HG03196 (cell line): ENCODE results near the gene GALNT14.

Experiments used
- ATAC-seq: cut with Tn5 transposase; IDR thresholded peaks from one replicate; pipeline ENCODE4 v1.9.1; 2021; ENCODE audit not compliant: unreplicated experiment

GALNT14 gene

GRCh38 chr2:31088504-31089195 is 49.6 kb downstream of the GALNT14 start:
- no peak for ATAC-seq

DNA sequence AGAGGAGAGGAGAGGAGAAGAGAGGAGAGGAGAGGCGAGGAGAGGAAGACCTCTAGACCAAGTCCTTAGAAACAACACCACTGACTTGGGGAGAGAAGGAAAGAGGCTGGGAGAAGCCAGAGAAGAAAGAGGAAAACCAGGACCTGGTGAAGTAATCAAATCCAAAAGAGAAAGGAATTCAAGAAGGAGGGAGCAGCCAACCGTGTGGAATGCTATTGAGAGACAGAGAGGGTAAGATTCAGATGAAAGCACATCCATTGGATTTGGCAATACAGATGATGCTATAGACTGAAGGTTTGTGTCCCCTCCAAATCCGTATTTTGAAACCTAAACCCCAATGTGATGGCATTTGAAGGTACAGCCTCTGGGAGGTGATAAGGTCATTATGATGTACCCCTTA is 50.7 kb downstream of the GALNT14 start:
- ATAC-seq = no peak

DNA sequence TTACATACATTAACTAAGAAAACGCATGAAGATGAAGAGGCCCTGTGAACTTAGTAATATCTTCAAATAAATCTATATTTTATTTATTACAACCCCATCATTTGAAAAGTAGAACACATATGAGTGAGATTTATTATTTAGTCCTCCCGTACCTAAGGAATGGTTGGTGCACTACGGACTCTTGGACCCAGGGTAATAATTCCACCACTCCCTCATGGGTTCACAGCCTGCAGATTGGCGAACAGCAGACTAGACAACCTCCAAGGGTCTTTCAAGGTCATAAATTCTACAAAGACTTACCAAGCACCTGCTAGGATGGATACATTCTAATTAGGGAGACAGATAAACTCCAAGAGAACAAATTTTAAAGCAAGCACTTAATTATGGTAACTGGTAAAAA is 51.6 kb downstream of the GALNT14 start:
- no peak for ATAC-seq

GRCh38 chr2:31083234-31083993 is 54.8 kb downstream of the GALNT14 start:
- no peak for ATAC-seq

- no peak for ATAC-seq
Measured at GRCh38 chr2:31082002-31082401, 56.2 kb downstream of the GALNT14 start.

DNA sequence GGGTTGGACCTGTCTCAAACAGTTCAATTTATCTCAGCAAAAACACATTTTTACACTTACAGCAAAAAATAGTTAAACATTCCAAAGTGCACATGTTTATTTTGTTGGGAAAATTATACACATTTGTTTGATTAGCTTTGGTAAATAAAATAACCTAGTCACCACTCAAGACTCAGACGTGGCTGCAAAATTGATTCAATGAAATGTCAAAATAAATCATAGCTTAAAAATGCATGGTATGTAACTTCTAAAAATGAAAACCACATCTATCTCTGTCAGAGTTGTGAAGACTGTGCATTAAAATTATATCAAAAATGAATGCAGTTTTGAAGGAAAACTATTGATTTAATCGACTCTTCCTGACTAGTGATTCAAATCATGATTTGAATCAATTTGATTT is 56.7 kb downstream of the GALNT14 start:
- no peak for ATAC-seq

- no peak for ATAC-seq
Measured at GRCh38 chr2:31080361-31080760, 57.9 kb downstream of the GALNT14 start.

DNA sequence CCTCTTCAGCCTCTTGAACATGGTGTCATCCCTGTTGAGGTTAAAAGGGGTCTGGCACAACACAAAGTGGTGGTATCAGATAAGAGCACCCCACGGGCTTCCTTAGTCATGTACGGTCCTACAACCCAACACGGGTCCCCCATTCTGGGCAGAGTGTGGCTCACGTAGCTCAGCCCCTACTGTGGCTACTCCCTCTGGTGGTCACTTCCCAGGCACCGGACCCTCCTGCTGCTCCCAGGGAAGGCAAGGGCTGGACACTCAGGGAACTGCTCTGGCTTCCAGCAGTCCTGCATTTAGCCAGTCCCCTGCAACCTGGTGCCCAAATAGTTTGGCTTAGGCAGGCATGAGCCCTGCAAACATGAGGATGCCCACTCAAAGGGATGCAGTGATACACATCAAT is 58.6 kb downstream of the GALNT14 start:
- no peak for ATAC-seq

GRCh38 chr2:31078579-31079105 is 59.6 kb downstream of the GALNT14 start:
- ATAC-seq = no peak

DNA sequence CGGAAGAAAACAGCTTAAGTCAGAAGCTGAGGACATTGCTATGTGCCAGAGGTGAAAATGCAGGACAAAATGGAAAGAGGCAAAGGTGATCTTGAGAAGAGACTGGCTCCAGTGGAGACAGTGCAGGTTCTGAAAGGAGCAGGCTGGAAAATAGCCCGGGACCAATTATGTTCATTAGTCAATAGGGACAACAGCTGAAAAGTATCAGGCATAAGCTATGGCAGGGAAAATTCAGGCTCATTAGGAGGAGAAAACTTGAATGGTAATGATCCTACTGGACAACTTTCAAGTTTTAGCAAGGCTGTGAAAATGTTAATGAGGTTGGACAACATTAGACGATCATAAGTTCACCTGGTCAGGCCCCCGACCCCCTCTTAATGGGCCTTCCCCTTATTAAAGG is 60.2 kb downstream of the GALNT14 start:
- no peak for ATAC-seq

- ATAC-seq = no peak
Measured at GRCh38 chr2:31075941-31076590, 62.2 kb downstream of the GALNT14 start.

GRCh38 chr2:31075431-31075830 is 62.8 kb downstream of the GALNT14 start:
- no peak for ATAC-seq

DNA sequence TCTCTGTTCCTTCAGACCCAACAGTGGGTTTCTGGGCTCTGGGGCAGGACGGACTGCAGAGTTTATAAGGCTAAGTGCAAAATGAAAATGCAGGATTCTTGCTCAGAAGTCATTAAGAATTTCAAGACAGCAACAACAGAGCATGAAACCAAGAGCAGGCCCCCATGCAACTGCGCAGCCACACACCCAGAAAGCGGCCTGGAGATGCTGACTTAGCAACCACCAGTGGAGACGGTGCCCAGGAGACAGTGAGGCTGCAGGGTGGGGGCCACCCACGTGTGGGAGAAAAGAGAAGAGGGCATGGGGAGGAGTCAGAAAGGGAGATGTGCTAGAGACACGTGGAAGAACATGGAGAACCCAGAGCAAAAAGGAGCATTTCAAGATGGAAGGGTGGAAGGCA is 66.5 kb downstream of the GALNT14 start:
- no peak for ATAC-seq

- no peak for ATAC-seq
Measured at GRCh38 chr2:31070339-31071125, 67.7 kb downstream of the GALNT14 start.

GRCh38 chr2:31069643-31070325 is 68.5 kb downstream of the GALNT14 start:
- no peak for ATAC-seq

DNA sequence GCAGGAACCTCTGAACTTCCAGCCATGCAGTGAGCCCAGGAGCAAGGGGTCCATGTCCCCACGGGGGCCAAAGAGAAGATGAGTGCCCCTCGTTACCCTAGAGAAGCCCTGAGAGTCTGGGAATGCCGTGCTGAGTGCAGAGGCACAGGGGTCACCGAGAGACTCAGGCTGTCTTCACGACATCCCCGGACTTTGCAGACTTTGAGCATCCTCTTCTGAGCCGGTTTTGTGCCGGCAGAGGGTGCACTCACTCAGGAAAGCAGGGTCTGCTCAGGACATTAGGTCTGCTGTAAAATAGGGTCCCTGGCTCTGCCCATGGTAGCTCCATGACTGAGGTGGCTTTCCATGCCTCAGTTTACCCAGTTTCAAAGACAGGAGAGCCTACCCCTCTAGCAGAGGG is 71.0 kb downstream of the GALNT14 start:
- no peak for ATAC-seq

GRCh38 chr2:31066551-31066950 is 71.7 kb downstream of the GALNT14 start:
- ATAC-seq = no peak

GRCh38 chr2:31066086-31066485 is 72.2 kb downstream of the GALNT14 start:
- no peak for ATAC-seq

DNA sequence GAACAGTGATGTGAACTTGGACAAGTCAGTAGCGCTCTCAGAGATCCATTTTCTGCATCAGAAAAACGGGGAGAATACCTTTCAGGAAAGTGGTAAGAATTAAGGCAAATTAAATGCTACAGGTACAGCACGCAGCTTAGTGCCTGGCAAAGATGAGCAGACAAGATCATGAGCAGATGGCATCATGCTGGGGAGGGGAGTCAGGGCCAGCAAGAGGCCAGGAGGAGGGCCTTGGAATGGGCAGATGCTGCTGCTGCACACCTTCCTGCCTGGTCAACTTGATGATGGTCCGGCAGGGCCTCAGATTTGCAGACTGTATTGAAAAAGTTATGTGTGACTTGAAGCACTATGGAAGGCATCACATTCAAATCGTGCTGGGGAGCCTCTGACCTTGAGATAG is 72.9 kb downstream of the GALNT14 start:
- ATAC-seq = no peak

DNA sequence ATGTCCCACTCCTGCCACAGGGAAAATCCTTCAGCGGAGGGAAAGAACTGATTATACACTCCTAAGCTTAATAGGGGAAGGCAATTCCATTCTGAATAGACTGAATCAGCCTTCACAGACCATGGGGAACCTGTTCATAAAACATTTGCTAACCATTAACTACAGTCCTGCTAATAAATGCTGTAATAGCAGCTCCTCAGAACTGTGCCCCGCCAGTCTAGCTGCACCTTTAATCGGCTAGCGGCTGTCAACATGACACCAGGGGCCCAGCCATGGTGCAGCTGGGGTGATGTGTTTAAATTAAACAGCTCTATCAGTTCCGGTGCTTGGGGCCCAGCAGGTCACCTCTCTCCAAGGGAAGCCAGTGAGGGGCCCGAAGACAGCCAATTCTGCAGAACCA is 77.8 kb downstream of the GALNT14 start:
- ATAC-seq = no peak
